ENCODE measurements around the gene FBP2.

DNA sequence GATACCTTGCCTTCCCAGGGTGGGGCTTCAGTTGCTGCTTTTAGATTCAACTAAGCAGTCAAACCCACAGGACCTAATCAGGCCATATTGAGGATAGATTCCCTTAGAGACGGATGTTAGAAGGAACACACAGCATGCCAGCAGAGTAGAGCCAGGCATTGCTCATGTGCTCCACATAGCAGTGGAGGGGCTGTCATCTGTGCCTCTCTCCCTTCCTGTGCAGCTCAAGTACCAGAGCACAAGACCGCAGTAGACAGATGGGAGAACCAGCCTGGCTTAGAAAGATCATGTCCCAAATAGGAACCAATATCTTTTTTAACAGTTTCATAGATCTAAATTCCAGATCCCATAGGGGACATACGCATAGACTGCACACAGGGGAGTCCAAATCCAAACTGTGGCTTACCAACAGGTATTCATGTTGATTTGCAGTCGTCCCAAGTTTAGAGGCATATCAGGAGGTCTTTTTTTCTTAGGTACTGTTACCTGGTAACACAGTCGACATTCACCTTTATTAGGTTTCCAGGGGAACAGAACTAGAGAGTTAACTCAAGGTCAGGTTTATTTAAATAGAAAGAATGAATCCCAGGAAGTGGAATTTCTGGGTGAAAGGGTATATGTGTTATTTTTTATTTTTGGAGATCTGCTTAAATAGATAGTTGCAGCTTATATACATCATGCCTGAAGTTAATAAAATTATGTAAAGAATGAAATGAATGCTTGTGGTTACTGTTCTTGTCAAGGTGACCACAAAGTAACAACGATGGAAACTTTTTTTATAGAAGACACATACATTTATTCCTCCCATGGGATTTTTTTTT is 82.3 kb downstream of the FBP2 start:
- TF ChIP-seq, protein P1, sequence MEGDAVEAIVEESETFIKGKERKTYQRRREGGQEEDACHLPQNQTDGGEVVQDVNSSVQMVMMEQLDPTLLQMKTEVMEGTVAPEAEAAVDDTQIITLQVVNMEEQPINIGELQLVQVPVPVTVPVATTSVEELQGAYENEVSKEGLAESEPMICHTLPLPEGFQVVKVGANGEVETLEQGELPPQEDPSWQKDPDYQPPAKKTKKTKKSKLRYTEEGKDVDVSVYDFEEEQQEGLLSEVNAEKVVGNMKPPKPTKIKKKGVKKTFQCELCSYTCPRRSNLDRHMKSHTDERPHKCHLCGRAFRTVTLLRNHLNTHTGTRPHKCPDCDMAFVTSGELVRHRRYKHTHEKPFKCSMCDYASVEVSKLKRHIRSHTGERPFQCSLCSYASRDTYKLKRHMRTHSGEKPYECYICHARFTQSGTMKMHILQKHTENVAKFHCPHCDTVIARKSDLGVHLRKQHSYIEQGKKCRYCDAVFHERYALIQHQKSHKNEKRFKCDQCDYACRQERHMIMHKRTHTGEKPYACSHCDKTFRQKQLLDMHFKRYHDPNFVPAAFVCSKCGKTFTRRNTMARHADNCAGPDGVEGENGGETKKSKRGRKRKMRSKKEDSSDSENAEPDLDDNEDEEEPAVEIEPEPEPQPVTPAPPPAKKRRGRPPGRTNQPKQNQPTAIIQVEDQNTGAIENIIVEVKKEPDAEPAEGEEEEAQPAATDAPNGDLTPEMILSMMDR (IDR thresholded peaks at IDR 0.05) = no peak
- no peak for TF ChIP-seq POLR2A (IDR thresholded peaks at IDR 0.05)

All from Peyer's patch (tissue), 4 donors.